ENCODE measurements around the gene CATSPERB. TPM values are rescaled to one million over a fixed set of nuclear protein-coding genes. Genes with fewer than 3 reads are reported as not detected.

CATSPERB gene
- total RNA-seq, 4 donors from 2014 or later = 0.29 to 4.1 (median 2.6) TPM

GRCh38 chr14:91727121-91727520, 4.8 kb downstream of the CATSPERB start:
- no peaks in the 10 kb centered on the region for H3K27me3 ChIP-seq
- H3K9me3 ChIP-seq = no peaks in the 10 kb centered on the region
- peak overlapping the region; percentile 33 to 71 for H3K27ac ChIP-seq
- intact Hi-C loops (cut with DNase I; ENCODE audit: low total_unique reads) = no loop called here
- H3K4me1 ChIP-seq = peaks cover 0 to 13% of the 10 kb centered on the region in 2 donors
- no peak for TF ChIP-seq POLR2A (IDR thresholded peaks at IDR 0.05)
- no peak for TF ChIP-seq CTCF (IDR thresholded peaks at IDR 0.05)
- no peak for DNase-seq
- no peaks in the 10 kb centered on the region for H3K36me3 ChIP-seq
- H3K4me3 ChIP-seq = no peak overlapping the region

- TF ChIP-seq CTCF (IDR thresholded peaks at IDR 0.05) (no peak), POLR2A (IDR thresholded peaks at IDR 0.05) (no peak)
- H3K27ac ChIP-seq = no peak overlapping the region
- H3K4me3 ChIP-seq = no peak overlapping the region
- H3K27me3 ChIP-seq = no peaks in the 10 kb centered on the region
- intact Hi-C loops (cut with DNase I; ENCODE audit: low total_unique reads) = no loop called here
- no peak for DNase-seq
- H3K36me3 ChIP-seq = no peaks in the 10 kb centered on the region
- no peaks in the 10 kb centered on the region for H3K9me3 ChIP-seq
- peaks cover 0 to 8% of the 10 kb centered on the region in 2 donors for H3K4me1 ChIP-seq
These were observed 8.4 kb downstream of the CATSPERB start for GRCh38 chr14:91723501-91723900.

- intact Hi-C loops (cut with DNase I; ENCODE audit: low total_unique reads) = no loop called here
- no peak overlapping the region for H3K27ac ChIP-seq
- H3K4me1 ChIP-seq = peaks cover 0 to 8% of the 10 kb centered on the region in 2 donors
These were observed 9.5 kb downstream of the CATSPERB start for GRCh38 chr14:91722386-91722785.

GRCh38 chr14:91719839-91720238, 12.0 kb downstream of the CATSPERB start:
- H3K27me3 ChIP-seq = no peaks in the 10 kb centered on the region
- intact Hi-C loops (cut with DNase I; ENCODE audit: low total_unique reads) = no loop called here
- H3K27ac ChIP-seq = no peak overlapping the region
- H3K36me3 ChIP-seq = no peaks in the 10 kb centered on the region
- DNase-seq = no peak
- no peak for TF ChIP-seq CTCF (IDR thresholded peaks at IDR 0.05)
- TF ChIP-seq POLR2A (IDR thresholded peaks at IDR 0.05) = no peak
- no peaks in the 10 kb centered on the region for H3K4me1 ChIP-seq
- no peak overlapping the region for H3K4me3 ChIP-seq
- no peaks in the 10 kb centered on the region for H3K9me3 ChIP-seq

More at GRCh38 chr14:91722386-91722785, 9.5 kb downstream of the CATSPERB start:
- Histone ChIP-seq H3K27me3 (no peaks in the 10 kb centered on the region), H3K36me3 (no peaks in the 10 kb centered on the region), H3K4me3 (no peak overlapping the region), H3K9me3 (no peaks in the 10 kb centered on the region)
- no peak for DNase-seq
- TF ChIP-seq CTCF (IDR thresholded peaks at IDR 0.05) (no peak), POLR2A (IDR thresholded peaks at IDR 0.05) (no peak)

- intact Hi-C loops (cut with DNase I; ENCODE audit: low total_unique reads) = no loop called here
- Histone ChIP-seq H3K4me1 (no peaks in the 10 kb centered on the region), H3K9me3 (no peaks in the 10 kb centered on the region), H3K27me3 (no peaks in the 10 kb centered on the region), H3K4me3 (no peak overlapping the region), H3K27ac (no peak overlapping the region), H3K36me3 (no peaks in the 10 kb centered on the region)
- TF ChIP-seq CTCF (IDR thresholded peaks at IDR 0.05) = no peak
- no peak for TF ChIP-seq POLR2A (IDR thresholded peaks at IDR 0.05)
- no peak for DNase-seq
These were observed 14.9 kb downstream of the CATSPERB start for GRCh38 chr14:91716999-91717398.

Data from uterus (tissue), 4 donors.